Fibroblast of skin of back (primary cell): ENCODE results near the gene CLEC14A.
A peak's percentile ranks its signal among the peaks of the same experiment; 100 is the strongest.

ENCODE experiments used
- DNase-seq: peaks from one replicate; pipeline ENCODE4 v3.0.0-alpha.2; 2013

CLEC14A gene

GRCh38 chr14:38248321-38249028 lies 7.4 kb downstream of the CLEC14A start:
- DNase-seq: peak; percentile 2

- DNase-seq: no peak
Measured at GRCh38 chr14:38243696-38244240, 12.1 kb downstream of the CLEC14A start.

GRCh38 chr14:38238878-38239277 lies 17.0 kb downstream of the CLEC14A start:
- DNase-seq: peak; percentile 31

GRCh38 chr14:38238332-38238731 lies 17.6 kb downstream of the CLEC14A start:
- peak; percentile 72 for DNase-seq

- DNase-seq: no peak
Measured at GRCh38 chr14:38233218-38233617, 22.7 kb downstream of the CLEC14A start.

- DNase-seq: no peak
Measured at GRCh38 chr14:38226366-38226765, 29.5 kb downstream of the CLEC14A start.

GRCh38 chr14:38225946-38226345 lies 29.9 kb downstream of the CLEC14A start:
- DNase-seq: no peak

GRCh38 chr14:38224338-38224737 lies 31.6 kb downstream of the CLEC14A start:
- no peak for DNase-seq

GRCh38 chr14:38221077-38221476 lies 34.8 kb downstream of the CLEC14A start:
- DNase-seq: no peak

GRCh38 chr14:38217553-38217952 lies 38.3 kb downstream of the CLEC14A start:
- DNase-seq: no peak

- peak; percentile 9 for DNase-seq
Measured at GRCh38 chr14:38213001-38213400, 42.9 kb downstream of the CLEC14A start.

GRCh38 chr14:38212111-38212510 lies 43.8 kb downstream of the CLEC14A start:
- no peak for DNase-seq

- no peak for DNase-seq
Measured at GRCh38 chr14:38211255-38211735, 44.6 kb downstream of the CLEC14A start.

- DNase-seq: peak; percentile 55
Measured at GRCh38 chr14:38210587-38211216, 45.2 kb downstream of the CLEC14A start.

- peak; percentile 77 for DNase-seq
Measured at GRCh38 chr14:38209572-38210557, 46.0 kb downstream of the CLEC14A start.

GRCh38 chr14:38208618-38209562 lies 47.0 kb downstream of the CLEC14A start:
- peak; percentile 66 for DNase-seq

- peak; percentile 5 for DNase-seq
Measured at GRCh38 chr14:38207736-38208617, 47.9 kb downstream of the CLEC14A start, which contains the start of gene SSTR1. Gene SSTR1 (plus strand): TSS chr14:38207904. CDS start chr14:38209390, 1,486 bp downstream.

- DNase-seq: peak; percentile 8
Measured at GRCh38 chr14:38207377-38207735, 48.5 kb downstream of the CLEC14A start.

- no peak for DNase-seq
Measured at GRCh38 chr14:38206689-38207376, 49.1 kb downstream of the CLEC14A start.
